Left forelimb (tissue), 1 donor: ENCODE results near the gene COL6A5.
"Not testable (repeated sequence)": the region's sequence is repeated elsewhere in the genome, so short reads cannot be mapped to it uniquely, and the experiment has no call there.

Source experiments
- DNase-seq: peaks from one replicate; pipeline ENCODE4 v3.0.0-alpha.2; 2018; ENCODE audit warnings: low spot score

The COL6A5 gene

DNA sequence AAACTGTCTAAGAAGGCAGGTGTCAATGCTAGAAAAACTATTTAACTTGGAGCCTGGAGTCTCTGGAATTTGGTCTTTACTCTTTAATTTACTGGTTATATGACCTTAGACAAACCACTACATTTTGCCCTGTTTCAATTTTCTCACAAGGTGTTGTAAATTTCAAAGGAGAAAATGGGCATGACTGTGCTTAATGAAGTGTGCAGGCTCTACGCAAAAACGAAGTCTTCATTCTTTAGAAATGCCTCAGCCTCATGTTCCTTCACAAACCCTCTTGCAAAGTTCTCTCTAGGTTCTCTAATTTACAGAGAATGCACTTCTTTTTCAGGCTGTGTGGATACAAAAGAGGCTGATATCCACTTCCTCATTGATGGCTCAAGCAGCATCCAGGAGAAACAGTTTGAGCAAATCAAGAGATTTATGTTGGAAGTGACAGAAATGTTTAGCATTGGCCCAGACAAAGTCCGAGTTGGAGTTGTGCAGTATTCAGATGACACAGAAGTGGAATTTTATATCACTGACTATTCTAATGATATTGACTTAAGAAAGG lies 39.1 kb downstream of the COL6A5 start:
- DNase-seq: no peak

DNA sequence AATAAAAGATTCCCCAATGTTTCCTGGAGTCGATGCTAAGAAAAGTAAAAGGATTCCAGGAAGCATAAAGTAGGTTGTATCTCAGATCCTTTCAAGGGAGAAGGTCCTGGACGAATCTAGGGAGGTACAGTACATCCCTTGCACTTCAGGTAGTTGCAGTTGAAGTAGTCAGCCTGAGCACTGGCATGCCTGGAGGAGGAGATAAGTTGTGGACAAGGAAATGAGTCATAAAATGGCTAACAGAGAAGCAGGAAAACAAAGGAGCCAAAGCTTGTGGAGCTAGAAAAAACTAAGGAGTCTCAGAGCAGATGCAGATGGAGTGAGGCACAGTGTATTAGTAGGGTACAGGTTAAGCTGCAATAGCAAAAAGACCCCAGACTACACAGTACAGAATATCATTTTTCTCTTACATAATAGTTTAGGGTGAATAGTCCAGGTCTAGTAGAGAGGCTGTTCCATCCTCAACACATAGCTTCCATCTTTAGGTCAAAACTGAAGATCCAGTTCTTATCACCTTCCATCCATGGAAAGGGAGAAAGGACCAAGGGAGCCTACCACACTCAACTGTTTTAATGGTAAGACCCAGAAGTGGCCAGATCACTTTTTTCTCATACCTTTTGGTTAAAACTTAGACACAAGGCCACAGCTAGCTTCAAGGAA lies 41.3 kb downstream of the COL6A5 start:
- no peak for DNase-seq

DNA sequence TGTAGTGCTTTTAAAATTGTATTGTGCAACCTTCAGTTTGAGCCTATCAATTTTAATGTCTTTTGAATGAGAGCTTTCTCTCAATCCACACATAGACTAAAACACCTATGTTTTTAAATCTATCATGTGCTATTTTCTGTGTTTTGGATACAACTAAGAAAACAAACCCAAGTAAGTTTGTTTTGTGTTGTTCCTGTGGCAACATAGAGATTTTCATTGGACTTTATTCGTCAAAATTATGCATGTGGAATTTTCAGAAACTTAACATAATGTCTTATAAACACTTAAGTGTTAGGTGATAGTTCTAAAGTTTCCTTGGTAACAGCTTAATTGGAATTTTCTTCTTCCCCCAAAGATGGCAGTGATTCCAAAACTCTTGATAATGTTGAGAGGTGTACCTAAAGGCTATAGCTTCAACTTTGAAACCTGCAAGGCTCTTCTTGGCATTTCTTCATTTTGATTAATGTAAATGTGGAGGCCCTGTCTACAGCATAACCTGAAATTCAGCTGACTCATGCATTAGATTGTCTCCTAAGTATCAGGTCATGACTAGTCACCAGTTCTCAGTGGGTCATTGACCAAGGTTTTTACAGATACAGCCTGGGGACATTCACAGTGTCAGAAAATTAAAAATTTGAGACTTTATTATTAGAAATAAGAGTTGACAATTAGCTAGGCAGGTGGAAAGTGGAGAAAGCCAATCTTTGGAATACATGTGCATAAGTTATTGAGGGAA lies 44.4 kb downstream of the COL6A5 start:
- no peak for DNase-seq

DNA sequence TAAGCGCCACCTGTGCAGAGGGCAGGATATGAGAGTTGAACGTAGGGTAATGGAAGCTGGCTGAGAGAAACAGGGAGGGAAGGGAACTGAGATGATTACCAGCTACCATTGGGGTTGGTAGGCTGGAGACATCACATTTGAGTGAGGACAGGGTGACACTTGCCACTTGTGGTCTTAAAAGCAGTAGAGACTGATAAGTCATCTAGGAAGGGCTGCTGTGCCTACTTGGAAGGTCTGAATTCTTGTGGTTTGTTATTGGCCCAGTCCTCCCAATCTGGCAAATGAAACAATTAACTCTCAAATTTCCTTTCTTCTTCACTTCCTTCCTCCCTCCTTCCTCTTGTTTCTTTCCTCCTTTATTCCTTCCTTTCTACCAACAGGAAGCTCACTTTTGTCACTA lies 46.8 kb downstream of the COL6A5 start:
- no peak for DNase-seq

DNA sequence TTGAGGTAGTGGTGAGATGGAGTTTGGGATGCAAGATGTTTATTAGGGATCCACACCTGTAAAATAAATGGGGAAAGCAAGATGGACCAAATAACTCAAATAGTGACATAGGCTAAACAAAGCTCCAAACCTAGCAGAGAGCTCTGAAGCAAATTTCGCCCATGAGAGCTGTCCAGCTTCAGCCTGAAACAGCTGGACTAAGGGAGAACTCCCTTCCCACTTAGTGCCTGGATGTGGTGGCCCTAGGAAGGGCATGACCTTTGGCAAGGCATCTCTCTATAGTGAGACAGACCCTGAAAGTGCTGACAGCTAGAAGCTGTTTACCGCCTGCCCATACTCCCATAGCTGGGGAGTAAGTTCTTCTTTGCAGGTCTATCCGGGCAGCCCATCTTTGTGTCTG lies 48.1 kb downstream of the COL6A5 start:
- DNase-seq: no peak

DNA sequence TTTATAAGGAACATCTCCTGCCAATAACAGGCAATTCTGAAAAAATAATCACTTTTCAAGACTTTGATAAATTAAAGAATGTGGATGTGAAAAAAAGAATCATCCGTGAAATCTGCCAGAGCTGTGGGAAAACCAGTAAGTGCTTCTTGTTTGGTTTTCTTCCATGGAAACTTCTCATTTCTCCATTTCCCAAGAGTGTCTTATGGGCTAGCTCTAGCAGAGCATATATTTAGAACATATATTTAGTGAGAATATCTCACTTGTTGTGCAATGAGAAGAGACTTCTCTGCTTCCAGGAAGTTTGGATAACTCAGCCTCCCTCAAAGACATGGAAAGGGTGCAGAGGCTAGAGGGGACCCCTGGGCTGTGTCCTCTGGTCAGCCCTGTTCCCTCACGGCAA lies 49.9 kb downstream of the COL6A5 start:
- DNase-seq: no peak

DNA sequence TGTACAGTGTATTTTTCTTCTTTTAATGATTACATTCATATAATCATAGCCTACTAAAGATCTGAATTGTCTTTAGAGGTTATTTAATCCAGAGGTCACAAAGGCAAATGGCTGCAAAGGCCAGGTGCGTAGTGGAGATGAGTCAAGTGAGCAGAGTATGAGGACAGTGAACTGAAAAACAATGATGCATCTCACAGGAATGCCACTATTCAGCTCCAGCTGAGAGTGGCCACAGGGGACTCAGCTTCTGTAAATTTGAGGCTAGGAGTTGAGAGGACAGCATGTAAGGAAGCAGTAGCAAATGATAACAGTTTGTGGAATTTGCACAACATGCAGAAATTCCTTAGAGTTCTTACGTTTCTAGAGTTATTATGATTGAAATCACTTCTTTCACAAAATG lies 50.4 kb downstream of the COL6A5 start:
- no peak for DNase-seq

DNA sequence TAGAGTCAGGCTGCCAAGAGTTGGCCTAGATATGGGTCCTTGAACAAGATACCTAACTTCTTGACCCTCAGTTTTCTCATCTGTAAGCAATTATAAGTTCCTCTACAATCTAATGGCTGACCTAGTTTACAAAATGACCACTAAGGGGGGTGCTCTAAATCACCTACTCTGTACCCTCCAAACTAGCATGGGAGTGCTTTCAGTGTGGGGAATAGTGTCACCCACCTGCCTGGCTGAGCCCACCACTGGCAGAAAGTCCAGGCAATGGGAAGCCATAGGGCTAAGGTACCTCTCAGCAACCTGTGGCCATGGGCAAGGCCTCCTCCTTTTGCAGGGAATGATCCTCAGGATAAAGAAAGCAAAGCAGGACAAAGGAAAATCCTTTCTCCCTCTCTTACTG lies 58.9 kb downstream of the COL6A5 start:
- no peak for DNase-seq

DNA sequence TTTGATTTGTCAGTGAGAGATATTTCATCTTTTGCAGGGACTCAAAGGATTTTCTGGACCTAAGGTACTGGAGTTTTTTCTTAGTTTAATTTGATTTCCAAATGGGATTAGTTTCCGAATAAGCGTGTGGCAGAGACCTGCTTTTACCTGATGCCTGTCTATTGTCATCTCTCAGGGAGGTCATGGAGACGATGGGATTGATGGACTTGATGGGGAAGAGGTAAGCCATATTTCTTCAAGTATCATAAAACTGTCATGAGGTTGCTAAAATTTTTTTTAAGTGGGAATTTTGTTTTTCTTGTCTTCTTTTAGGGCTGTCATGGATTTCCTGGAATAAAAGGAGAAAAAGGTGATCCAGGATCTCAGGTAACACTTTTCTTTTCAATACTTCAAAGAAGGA lies 60.5 kb downstream of the COL6A5 start:
- no peak for DNase-seq

DNA sequence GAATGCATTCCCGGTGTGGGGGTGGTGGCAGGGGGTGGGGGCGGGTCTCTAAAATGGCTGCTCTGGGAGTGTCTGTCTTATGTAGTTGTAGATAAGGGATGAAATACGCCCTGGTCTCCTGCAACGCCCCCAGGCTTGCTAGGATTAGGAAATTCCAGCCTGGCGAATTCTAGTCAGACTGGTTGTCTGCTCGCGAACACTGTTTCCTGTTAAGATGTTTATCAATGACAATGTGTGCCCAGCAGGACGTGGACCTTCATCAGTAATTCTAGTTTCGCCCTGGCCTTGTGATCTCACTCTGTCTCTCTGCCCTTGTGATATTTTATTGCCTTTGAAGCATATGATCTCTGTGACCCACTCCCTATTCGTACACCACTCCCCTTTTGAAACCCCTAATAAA lies 62.8 kb downstream of the COL6A5 start:
- DNase-seq: not testable (repeated sequence)

DNA sequence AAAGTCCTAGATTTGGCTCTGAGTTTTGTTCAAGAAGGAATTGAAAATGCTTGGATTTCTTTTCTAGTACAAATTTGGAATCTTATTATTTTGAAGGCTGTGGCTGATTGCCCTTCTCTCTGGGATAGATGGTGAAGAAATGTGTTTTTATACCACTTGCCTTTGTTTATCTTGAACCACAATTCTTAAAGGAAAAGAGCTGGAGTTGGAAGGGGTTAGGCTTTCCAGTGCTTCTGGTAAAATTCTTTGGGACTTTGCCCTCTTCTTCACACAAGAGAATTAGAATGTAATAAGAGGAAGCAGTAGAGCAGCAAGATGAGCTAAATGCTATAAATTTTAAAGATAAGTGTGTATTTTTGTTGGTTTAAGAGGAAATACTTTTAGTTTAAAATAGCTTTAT lies 65.8 kb downstream of the COL6A5 start:
- DNase-seq: no peak

DNA sequence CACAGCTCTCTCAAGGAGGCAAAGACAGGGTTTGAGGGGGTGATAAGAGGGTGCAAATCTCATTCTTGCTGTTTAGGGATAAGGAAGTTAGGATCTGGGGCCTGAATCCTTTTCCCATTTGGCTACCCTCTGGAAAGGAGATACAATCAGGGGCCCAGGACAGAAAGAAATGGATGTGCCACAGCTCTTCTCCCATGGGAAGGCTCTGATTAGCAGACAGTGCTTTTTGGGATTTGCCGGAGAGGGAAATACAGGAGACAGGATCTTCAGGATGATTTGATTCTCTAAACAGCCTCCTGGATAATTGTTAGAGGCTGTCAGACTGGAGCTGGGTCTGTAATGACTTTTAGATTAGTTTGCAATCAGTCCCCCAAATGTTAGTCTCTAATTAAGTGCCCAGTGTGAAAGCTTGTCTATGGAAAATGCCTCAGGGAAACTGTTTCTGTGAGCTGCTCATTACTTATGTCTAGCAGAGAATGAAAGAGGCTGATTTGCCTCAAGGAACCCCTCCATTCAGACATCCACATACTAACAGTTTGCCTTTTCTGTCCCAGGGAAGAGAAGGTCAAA lies 67.6 kb downstream of the COL6A5 start:
- DNase-seq: no peak

DNA sequence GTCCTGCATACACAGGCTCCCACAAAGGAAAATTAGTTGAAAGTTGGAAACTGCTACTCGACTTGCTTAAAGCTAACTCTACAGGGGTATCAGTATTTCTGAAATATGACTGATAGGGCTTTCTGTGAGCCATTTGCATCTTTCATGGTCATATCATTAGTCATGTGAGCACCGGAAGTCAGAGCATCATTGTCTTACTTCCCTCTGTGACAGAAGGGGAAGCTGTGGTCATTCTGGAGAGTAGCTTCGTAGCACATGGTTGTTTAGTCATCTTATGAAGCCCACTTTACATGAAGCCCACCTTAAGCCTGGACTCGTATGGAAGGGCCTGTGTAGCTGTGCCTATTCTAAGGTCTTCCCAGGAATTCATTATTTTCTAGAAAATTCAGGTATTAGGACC lies 69.0 kb downstream of the COL6A5 start:
- DNase-seq: no peak

DNA sequence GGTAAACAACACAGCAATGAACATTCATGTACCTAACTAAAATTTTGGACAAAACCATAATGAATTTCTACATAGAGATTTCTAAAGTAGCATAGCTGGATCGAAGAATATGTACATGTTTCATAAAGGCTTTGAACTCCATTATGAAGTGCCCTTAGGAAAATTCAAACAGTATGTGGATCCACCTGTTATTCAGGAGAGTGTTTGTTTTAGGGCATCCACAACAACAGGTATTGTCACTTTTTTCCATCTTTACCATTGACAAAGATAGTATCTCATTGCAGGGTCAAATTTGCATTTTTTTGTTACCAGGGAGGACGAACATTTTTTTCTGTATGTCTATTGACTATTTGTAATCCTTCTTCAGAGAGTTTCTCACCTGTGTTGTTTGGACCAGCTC lies 75.0 kb downstream of the COL6A5 start:
- no peak for DNase-seq

DNA sequence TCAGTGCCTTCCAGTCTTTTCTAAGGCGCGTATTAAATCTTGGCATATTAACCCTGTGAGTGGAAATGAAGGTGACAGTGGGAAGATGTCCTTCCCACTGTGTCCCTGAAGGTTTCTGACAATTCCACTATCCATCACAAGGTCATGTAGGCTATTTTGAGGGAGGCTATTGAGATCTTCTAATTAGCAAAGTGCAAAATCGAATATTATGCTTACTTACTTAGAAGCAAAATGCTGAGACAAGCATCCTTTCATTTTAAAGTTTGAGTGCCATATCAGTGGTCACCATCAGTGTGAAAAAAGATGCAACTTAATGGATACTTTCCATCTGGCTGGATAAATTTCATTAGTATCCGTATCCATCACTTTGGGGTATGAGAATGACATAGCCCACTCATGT lies 77.6 kb downstream of the COL6A5 start:
- DNase-seq: no peak

DNA sequence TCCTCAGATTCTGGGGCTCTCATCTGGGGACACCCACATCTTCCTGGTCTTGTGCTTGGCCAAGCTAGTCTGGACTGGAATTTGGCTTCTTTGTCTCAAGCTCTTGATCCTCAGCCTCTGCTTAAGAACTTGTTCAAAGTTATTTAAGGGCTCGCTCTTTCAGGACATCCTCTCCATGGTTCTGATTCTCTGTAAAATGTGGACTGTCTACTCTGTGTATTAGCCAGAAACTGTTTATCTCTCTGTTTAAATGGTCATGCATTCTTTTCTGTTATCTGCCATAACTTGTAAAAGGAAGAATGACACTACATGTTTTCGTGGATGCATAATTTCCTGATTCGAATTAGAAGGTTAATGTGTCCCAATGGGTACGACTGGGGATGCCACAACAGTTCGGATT lies 79.4 kb downstream of the COL6A5 start:
- DNase-seq: no peak

DNA sequence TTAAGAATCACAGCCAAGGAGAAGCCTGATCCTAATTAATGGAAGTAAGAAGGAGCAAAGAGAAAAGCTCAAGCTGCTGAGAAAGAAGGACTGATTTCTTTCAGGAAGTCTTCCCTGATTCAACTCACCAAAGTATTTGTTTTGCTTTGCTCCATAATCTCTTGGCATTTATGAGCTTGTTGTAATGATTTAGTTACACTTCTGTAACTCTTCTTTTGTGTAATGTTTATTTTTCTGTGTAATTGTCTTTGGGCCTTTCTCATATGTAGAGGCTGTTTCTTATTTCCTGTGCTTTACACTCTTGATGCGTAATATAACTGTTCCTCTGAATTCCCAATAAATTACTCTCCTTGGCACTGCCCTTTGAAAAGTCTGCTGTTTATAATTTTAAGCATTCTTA lies 80.0 kb downstream of the COL6A5 start:
- DNase-seq: no peak

DNA sequence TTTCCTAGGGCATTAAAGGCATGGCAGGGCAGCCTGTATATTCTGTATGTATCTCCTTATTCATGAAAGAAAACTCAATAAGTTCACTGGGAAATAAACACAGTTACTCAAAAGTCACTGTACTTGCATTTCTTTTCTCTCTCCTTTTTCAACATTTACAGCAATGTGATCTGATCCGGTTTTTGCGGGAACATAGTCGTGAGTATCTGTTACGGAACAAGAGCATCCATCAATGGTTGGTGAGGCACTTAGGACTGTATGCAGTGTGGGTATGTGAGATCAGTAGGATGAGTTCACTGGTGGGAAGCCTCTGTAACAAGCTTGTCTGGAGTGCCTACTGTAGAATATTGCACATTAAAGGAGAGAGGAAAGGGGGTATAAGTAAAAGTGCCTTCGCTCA lies 80.7 kb downstream of the COL6A5 start:
- DNase-seq: no peak

DNA sequence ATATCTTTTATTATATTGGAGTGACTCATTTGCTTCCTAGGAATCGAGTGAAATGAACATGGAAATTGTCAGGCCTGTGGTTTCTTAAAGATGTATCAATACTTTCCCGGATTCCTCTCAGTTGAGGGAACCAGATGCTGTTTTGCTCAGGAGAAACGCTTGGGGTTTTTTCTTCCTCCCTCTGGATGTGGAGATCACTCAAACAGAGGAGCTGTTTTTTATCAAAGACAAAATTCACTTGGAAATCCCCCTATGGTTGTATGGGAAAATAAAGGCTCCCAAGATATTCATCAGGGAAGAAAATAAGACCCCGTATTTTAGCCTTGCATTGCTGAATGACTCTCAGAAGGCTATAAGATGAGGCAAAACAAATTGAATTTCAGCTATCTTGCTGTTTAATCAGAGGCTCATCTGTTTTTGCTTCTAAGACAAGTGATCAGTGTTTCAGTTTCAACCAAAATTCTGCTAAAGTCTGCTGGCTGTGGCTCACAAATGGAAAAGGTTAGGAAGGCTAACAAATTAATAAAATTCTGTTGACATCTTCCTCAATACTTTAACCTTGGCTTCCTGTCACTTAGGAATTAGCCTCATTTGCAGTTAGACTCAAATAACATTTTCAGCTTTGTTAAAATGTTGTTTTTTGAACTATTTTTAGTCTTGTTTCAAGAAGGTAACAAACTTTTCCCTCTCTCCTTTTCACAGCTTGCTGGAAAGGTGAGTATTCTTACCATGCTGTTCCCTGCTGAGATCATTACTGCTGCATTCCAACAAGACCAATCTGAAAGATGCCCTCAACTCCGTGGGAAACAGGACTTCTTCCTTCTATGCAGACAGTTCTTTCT lies 83.6 kb downstream of the COL6A5 start:
- DNase-seq: no peak

DNA sequence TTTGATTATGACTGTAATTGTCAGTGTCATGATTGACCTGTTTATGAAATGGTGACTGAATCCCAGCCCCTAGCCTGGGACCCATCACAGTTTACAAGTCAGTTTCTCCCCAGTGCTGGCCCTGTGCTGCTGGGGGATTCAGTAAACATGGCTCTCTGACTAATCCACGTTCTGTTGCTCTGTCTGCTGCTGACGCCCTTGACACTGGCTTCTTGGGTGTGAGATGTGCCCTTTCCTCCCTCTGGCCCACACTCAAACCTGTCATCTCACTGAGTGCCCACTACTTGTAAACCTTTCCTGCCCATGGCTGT lies 84.2 kb downstream of the COL6A5 start:
- no peak for DNase-seq

DNA sequence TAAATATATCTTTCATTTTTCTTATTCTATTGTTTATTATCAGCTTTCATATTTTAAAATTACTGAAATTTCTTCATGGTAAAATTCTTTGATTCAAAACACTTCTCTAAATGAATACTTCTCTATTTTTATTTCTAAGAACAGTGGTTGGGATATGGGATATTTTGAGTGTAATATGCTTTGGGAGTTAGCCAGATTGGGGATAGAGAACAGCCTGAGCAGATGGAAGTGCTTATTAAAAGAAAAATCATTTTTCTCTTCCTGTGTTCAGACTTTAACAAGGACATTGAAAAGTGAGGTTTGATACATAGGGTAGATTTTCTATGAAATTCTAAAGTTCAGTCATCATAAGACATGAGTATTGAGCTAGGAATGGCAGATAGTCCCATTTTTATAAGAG lies 84.8 kb downstream of the COL6A5 start:
- DNase-seq: no peak

DNA sequence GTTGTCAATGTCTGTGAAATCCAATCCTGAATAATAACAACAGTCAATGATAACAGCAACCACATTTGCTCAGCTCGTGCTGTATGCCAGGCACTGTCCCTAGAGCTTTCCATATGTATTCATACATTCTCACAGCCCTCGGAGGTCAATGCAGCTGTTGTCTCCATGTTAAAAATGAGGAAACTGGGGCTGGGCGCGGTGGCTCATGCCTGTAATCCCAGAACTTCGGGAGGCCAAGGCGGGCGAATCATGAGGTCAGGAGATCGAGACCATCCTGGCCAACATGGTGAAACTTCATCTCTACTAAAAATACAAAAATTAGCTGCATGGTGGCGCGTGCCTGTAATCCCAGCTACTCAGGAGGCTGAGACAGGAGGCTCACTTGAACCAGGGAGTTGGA lies 86.6 kb downstream of the COL6A5 start:
- DNase-seq: not testable (repeated sequence)

DNA sequence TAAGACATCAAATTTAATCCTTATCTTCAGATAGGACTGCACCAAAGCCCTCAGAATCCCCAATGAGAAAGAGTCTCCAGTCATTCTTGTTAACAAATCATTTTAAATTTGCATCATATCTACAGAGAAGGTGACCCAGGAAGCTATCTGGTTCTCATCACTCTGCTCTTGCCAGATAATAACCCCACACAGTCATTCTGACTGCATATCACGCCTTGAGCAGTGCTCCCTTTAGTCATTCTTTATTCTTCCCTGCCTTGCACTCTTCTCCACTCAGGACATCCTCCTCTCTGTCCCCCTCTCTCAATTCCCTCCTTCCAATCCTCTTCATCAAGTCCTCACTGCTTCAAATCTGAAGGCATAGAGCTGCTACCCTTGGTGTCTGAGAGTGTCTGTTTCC lies 87.8 kb downstream of the COL6A5 start:
- DNase-seq: no peak
